Calu3 (cell line): ENCODE results near the gene TGM2. TPM values are rescaled to one million over a fixed set of nuclear protein-coding genes. Genes with fewer than 3 reads are reported as not detected.

Experiments used
- BruUV-seq: library from RNA; stranded (reverse); fragments of 400-500 nt; replicated peaks from 2 replicates; lab custom pipeline; 2021; lab: Mats Ljungman, UMichigan
- CTCF ChIA-PET: fragments of 300-600 bp; sonication (Branson Sonifier 250); formaldehyde crosslinking; loops from one replicate; lab custom pipeline; 2022; ENCODE audit warnings: antibody characterized with exemption; lab: Charles Lee
- DNase-seq: peaks from one replicate; pipeline ENCODE4 v3.0.0; 2022
- H3K27ac Mint-ChIP-seq: one replicate; pipeline ENCODE4 v1.8.0; 2022; ENCODE audit warnings: mixed read lengths; ENCODE audit not compliant: unreplicated experiment
- H3K27me3 Mint-ChIP-seq: one replicate; pipeline ENCODE4 v1.8.0; 2022; ENCODE audit warnings: mixed read lengths; ENCODE audit not compliant: unreplicated experiment
- H3K36me3 Mint-ChIP-seq: one replicate; pipeline ENCODE4 v1.8.0; 2022; ENCODE audit warnings: mild to moderate bottlenecking, moderate library complexity, mixed read lengths; ENCODE audit not compliant: insufficient read depth, unreplicated experiment
- H3K4me1 Mint-ChIP-seq: one replicate; pipeline ENCODE4 v1.8.0; 2022; ENCODE audit warnings: mild to moderate bottlenecking, low read depth, mixed read lengths; ENCODE audit not compliant: unreplicated experiment
- H3K4me3 Mint-ChIP-seq: one replicate; pipeline ENCODE4 v1.8.0; 2022; ENCODE audit warnings: mild to moderate bottlenecking, low read depth, moderate library complexity, mixed read lengths; ENCODE audit not compliant: unreplicated experiment
- H3K9me3 Mint-ChIP-seq: one replicate; pipeline ENCODE4 v1.8.0; 2022; ENCODE audit warnings: low read depth, mixed read lengths; ENCODE audit not compliant: unreplicated experiment
- CTCF ChIP-seq: fragments of 200-600 bp; IDR thresholded peaks from one replicate; pipeline ENCODE4 v1.8.0; 2022; ENCODE audit warnings: antibody characterized with exemption; ENCODE audit not compliant: unreplicated experiment
- intact Hi-C: fragments of 100-400 bp; cut with micrococcal nuclease; formaldehyde crosslinking; loops from one replicate; pipeline ENCODE4 v1.10.0; 2022; ENCODE audit not compliant: unreplicated experiment
- total RNA-seq: library from RNA; stranded (reverse); gene quantifications from 2 replicates; pipeline ENCODE4 v1.2.3, GENCODE V29; 2022

The TGM2 gene
- total RNA-seq, 1 experiment from 2014 or later, result 311 TPM

GRCh38 chr20:38165966-38166702 lies 1.1 kb upstream of the TGM2 start:
- TF ChIP-seq CTCF, result no peak
- H3K27ac Mint-ChIP-seq, result peak overlapping the region; percentile 37
- no peak for DNase-seq
- intact Hi-C loops, result loop anchor here (1.0 to 5.0 kb wide), 5 partner anchors 23 to 109 kb away; no protein-coding TSS in a partner anchor
- peaks cover 53% of the 10 kb centered on the region for H3K36me3 Mint-ChIP-seq
- H3K4me3 Mint-ChIP-seq, result peak overlapping the region; percentile 59
- no peaks in the 10 kb centered on the region for H3K9me3 Mint-ChIP-seq
- no TSS peak for BruUV-seq
- H3K27me3 Mint-ChIP-seq, result no peaks in the 10 kb centered on the region
- peaks cover 78% of the 10 kb centered on the region for H3K4me1 Mint-ChIP-seq
- CTCF ChIA-PET, result interaction anchor here (1.2 to 3.5 kb wide), 6 partner anchors 14 to 108 kb away, joined by 3 to 14 read pairs (median 9); no protein-coding TSS in a partner anchor

GRCh38 chr20:38164624-38165088 lies 414 bp downstream of the TGM2 start:
- Mint-ChIP-seq H3K27ac (peak overlapping the region; percentile 37), H3K27me3 (no peaks in the 10 kb centered on the region), H3K9me3 (no peaks in the 10 kb centered on the region), H3K36me3 (peaks cover 68% of the 10 kb centered on the region), H3K4me3 (peak overlapping the region; percentile 59), H3K4me1 (peaks cover 63% of the 10 kb centered on the region)
- intact Hi-C loops, result loop anchor here (1.0 to 5.0 kb wide), 4 partner anchors 37 to 107 kb away; no protein-coding TSS in a partner anchor
- DNase-seq, result no peak
- CTCF ChIA-PET, result interaction anchor here (1.1 to 2.5 kb wide), 8 partner anchors 12 to 107 kb away, joined by 3 to 16 read pairs (median 6); no protein-coding TSS in a partner anchor
- TSS peak; percentile 27 for BruUV-seq
- TF ChIP-seq CTCF, result no peak

GRCh38 chr20:38164069-38164468 lies 1.0 kb downstream of the TGM2 start:
- CTCF ChIA-PET, result interaction anchor here (1.1 to 2.5 kb wide), 8 partner anchors 12 to 106 kb away, joined by 3 to 16 read pairs (median 6); no protein-coding TSS in a partner anchor
- BruUV-seq, result no TSS peak
- Mint-ChIP-seq H3K27me3 (no peaks in the 10 kb centered on the region), H3K4me3 (peak overlapping the region; percentile 59), H3K9me3 (no peaks in the 10 kb centered on the region), H3K4me1 (peaks cover 64% of the 10 kb centered on the region), H3K27ac (peak overlapping the region; percentile 35), H3K36me3 (peaks cover 74% of the 10 kb centered on the region)
- intact Hi-C loops, result no loop called here
- no peak for DNase-seq
- no peak for TF ChIP-seq CTCF

- no peak for DNase-seq
- TF ChIP-seq CTCF, result no peak
- CTCF ChIA-PET, result interaction anchor here (1.1 to 2.5 kb wide), 8 partner anchors 11 to 106 kb away, joined by 3 to 16 read pairs (median 7); no protein-coding TSS in a partner anchor
- Mint-ChIP-seq H3K27me3 (no peaks in the 10 kb centered on the region), H3K4me1 (peaks cover 64% of the 10 kb centered on the region), H3K36me3 (peaks cover 80% of the 10 kb centered on the region), H3K4me3 (peak overlapping the region; percentile 59), H3K27ac (peak overlapping the region; percentile 52), H3K9me3 (no peaks in the 10 kb centered on the region)
- intact Hi-C loops, result no loop called here
- no TSS peak for BruUV-seq
Measured at GRCh38 chr20:38162878-38163875, 1.9 kb downstream of the TGM2 start.
